HepG2 (cell line): ENCODE results near the gene ZNF443. TPM values are rescaled to one million over a fixed set of nuclear protein-coding genes. Genes with fewer than 3 reads are reported as not detected.

Experiments
- ATM ChIP-seq: fragments of 450-650 bp; IDR thresholded peaks from 2 replicates; pipeline ENCODE4 v1.7.1; 2017; ENCODE audit warnings: mild to moderate bottlenecking, borderline replicate concordance
- GLI4 ChIP-seq: sonication (generic); formaldehyde crosslinking; IDR thresholded peaks from 2 replicates; pipeline ENCODE4 v1.5.1; 2020; ENCODE audit warnings: missing genetic modification reagents, mild to moderate bottlenecking, moderate library complexity, borderline replicate concordance
- GTF2F1 ChIP-seq: fragments of 150-350 bp; IDR thresholded peaks from 2 replicates; pipeline ENCODE4 v1.6.1; 2014; ENCODE audit warnings: low read length
- PCBP2 ChIP-seq: fragments of 200-400 bp; formaldehyde crosslinking; optimal IDR thresholded peaks from 2 replicates; pipeline ENCODE3; 2018; ENCODE audit warnings: low read length, low read depth; ENCODE audit not compliant: poor library complexity, severe bottlenecking
- TBL1XR1 ChIP-seq: fragments of 150-350 bp; IDR thresholded peaks from 2 replicates; pipeline ENCODE4 v1.6.1; 2014; ENCODE audit warnings: borderline replicate concordance, low read length; ENCODE audit not compliant: partially characterized antibody
- ZNF317 ChIP-seq: sonication (generic); formaldehyde crosslinking; IDR thresholded peaks from 2 replicates; pipeline ENCODE4 v1.5.0; 2020; ENCODE audit warnings: mild to moderate bottlenecking, missing genetic modification reagents
- ZNF34 ChIP-seq: sonication (generic); formaldehyde crosslinking; IDR thresholded peaks from 2 replicates; pipeline ENCODE4 v1.4.0; 2020; ENCODE audit warnings: mild to moderate bottlenecking, missing genetic modification reagents, borderline replicate concordance
- ZNF432 ChIP-seq: sonication (generic); formaldehyde crosslinking; IDR thresholded peaks from 2 replicates; pipeline ENCODE4 v1.5.0; 2020; ENCODE audit warnings: missing genetic modification reagents, mild to moderate bottlenecking, borderline replicate concordance
- polyA plus RNA-seq, 8 experiments: library from polyadenylated mRNA; depleted of rRNA in 3 of 8; stranded (reverse) in 7 of 8; unstranded in 1 of 8; fragments of >200 nt; fragmentation: Illumina TruSeq in 4 of 8; extraction: Trizol in 4 of 8; gene quantifications; 2 replicates each; pipeline versions ENCODE4 v1.2.1 to v1.2.3, GENCODE V29; 2011 to 2016; ENCODE audit warnings: low read depth in 4 of 8, missing spikeins in 1 of 8, mixed read lengths in 1 of 8; ENCODE audit not compliant: insufficient read depth in 1 of 8
- total RNA-seq, 5 experiments: library from RNA; depleted of rRNA; stranded (reverse); fragments of >200 nt; fragmentation: Illumina TruSeq; extraction: Trizol; gene quantifications; 2 replicates each; pipeline ENCODE4 v1.2.3, GENCODE V29; 2016; ENCODE audit warnings: low read depth in 1 of 5
- TF ChIP-seq, protein P1 (sequence below), 2 experiments: sonication (generic) in 1 of 2; formaldehyde crosslinking in 1 of 2; IDR thresholded peaks; 2 replicates each; pipeline versions ENCODE4 v1.6.1 to v1.9.0; 2014 to 2022; ENCODE audit warnings: antibody characterized with exemption in 1 of 2, borderline replicate concordance in 1 of 2, inconsistent platforms in 1 of 2, low read depth in 1 of 2, missing genetic modification reagents in 1 of 2
- TF ChIP-seq, protein P2 (sequence below): sonication (generic); formaldehyde crosslinking; IDR thresholded peaks from 2 replicates; pipeline ENCODE4 v1.4.0; 2020; ENCODE audit warnings: missing genetic modification reagents
- TF ChIP-seq, protein P3 (sequence below): sonication (generic); formaldehyde crosslinking; IDR thresholded peaks from 2 replicates; pipeline ENCODE4 v1.9.0; 2021; ENCODE audit warnings: missing genetic modification reagents, mild to moderate bottlenecking, borderline replicate concordance
- TF ChIP-seq, protein P4 (sequence below): sonication (generic); formaldehyde crosslinking; IDR thresholded peaks from 2 replicates; pipeline ENCODE4 v1.4.0; 2020; ENCODE audit warnings: missing genetic modification reagents, borderline replicate concordance
- TF ChIP-seq, protein P5 (sequence below): sonication (generic); formaldehyde crosslinking; conservative IDR thresholded peaks from 2 replicates; pipeline ENCODE4 v1.8.0; 2022; ENCODE audit warnings: low read depth, missing genetic modification reagents
- TF ChIP-seq, protein P6 (sequence below): sonication (generic); formaldehyde crosslinking; IDR thresholded peaks from 2 replicates; pipeline ENCODE4 v1.8.0; 2022; ENCODE audit warnings: mild to moderate bottlenecking, missing genetic modification reagents

ZNF443 gene
- total and polyA plus RNA-seq, 2 of the 13 experiments (the other 11 are each of a cell fraction or from before 2014, with no cell fraction given) = 3.6 to 19.0 TPM

DNA sequence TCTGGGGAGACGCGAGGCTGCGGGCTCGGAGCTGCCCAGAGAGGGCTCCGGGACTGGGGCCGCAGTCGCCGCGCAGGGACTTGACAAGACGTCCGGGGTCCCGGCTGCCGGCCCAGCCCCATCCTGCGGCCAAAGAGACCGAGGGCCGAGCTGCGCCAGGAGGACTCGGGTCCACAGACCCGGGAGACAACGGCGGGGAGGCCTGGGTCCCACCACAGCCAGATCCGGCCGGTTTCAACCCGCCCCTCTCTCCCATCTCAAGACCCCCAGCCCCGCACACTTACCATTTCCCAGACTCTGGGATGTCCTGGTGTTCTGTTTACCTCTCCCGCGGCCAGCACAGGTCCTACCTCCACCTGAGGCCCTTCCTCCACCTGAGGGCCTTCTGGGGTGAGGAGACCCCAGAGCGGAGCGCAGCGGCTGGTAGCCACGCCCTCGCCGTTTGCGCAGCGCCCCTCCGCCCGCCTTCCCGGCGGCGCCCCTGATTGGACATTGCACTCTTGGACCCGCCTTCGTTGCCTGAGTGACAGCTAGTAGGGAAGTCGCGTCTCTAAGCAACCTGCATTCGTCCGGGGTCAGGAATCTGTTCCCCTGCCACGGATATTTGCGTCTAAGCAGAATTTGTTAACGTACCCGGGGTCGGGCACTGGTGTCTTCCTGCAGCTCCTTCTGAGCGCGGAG is 43.7 kb upstream of the ZNF443 start, which contains the start of gene ZNF709 (continued):
- TF ChIP-seq, protein P1, sequence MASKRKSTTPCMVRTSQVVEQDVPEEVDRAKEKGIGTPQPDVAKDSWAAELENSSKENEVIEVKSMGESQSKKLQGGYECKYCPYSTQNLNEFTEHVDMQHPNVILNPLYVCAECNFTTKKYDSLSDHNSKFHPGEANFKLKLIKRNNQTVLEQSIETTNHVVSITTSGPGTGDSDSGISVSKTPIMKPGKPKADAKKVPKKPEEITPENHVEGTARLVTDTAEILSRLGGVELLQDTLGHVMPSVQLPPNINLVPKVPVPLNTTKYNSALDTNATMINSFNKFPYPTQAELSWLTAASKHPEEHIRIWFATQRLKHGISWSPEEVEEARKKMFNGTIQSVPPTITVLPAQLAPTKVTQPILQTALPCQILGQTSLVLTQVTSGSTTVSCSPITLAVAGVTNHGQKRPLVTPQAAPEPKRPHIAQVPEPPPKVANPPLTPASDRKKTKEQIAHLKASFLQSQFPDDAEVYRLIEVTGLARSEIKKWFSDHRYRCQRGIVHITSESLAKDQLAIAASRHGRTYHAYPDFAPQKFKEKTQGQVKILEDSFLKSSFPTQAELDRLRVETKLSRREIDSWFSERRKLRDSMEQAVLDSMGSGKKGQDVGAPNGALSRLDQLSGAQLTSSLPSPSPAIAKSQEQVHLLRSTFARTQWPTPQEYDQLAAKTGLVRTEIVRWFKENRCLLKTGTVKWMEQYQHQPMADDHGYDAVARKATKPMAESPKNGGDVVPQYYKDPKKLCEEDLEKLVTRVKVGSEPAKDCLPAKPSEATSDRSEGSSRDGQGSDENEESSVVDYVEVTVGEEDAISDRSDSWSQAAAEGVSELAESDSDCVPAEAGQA (IDR thresholded peaks at IDR 0.05; ENCODE audit: low read depth) = no peak
- TF ChIP-seq, protein P1 (CRISPR knock-in tag; IDR thresholded peaks at IDR 0.05; ENCODE audit: borderline replicate concordance) = no peak
- TF ChIP-seq, protein P2, sequence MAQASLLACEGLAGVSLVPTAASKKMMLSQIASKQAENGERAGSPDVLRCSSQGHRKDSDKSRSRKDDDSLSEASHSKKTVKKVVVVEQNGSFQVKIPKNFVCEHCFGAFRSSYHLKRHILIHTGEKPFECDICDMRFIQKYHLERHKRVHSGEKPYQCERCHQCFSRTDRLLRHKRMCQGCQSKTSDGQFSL = no peak
- TF ChIP-seq ZNF34 (CRISPR knock-in tag) (peak; percentile 83; the same call in 1 of the 2 replicates), TBL1XR1 (no peak), ZNF317 (CRISPR knock-in tag) (peak; percentile 32; the same call in 1 of the 2 replicates), ATM (no peak), PCBP2 (no peak), GLI4 (no peak; the same call in 1 of the 2 replicates), GTF2F1 (no peak), ZNF432 (CRISPR knock-in tag) (no peak)
- TF ChIP-seq, protein P3, sequence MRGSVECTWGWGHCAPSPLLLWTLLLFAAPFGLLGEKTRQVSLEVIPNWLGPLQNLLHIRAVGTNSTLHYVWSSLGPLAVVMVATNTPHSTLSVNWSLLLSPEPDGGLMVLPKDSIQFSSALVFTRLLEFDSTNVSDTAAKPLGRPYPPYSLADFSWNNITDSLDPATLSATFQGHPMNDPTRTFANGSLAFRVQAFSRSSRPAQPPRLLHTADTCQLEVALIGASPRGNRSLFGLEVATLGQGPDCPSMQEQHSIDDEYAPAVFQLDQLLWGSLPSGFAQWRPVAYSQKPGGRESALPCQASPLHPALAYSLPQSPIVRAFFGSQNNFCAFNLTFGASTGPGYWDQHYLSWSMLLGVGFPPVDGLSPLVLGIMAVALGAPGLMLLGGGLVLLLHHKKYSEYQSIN (CRISPR knock-in tag) = no peak
- TF ChIP-seq, protein P4, sequence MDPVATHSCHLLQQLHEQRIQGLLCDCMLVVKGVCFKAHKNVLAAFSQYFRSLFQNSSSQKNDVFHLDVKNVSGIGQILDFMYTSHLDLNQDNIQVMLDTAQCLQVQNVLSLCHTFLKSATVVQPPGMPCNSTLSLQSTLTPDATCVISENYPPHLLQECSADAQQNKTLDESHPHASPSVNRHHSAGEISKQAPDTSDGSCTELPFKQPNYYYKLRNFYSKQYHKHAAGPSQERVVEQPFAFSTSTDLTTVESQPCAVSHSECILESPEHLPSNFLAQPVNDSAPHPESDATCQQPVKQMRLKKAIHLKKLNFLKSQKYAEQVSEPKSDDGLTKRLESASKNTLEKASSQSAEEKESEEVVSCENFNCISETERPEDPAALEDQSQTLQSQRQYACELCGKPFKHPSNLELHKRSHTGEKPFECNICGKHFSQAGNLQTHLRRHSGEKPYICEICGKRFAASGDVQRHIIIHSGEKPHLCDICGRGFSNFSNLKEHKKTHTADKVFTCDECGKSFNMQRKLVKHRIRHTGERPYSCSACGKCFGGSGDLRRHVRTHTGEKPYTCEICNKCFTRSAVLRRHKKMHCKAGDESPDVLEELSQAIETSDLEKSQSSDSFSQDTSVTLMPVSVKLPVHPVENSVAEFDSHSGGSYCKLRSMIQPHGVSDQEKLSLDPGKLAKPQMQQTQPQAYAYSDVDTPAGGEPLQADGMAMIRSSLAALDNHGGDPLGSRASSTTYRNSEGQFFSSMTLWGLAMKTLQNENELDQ = no peak
- TF ChIP-seq, protein P5, sequence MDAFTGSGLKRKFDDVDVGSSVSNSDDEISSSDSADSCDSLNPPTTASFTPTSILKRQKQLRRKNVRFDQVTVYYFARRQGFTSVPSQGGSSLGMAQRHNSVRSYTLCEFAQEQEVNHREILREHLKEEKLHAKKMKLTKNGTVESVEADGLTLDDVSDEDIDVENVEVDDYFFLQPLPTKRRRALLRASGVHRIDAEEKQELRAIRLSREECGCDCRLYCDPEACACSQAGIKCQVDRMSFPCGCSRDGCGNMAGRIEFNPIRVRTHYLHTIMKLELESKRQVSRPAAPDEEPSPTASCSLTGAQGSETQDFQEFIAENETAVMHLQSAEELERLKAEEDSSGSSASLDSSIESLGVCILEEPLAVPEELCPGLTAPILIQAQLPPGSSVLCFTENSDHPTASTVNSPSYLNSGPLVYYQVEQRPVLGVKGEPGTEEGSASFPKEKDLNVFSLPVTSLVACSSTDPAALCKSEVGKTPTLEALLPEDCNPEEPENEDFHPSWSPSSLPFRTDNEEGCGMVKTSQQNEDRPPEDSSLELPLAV = no peak
- TF ChIP-seq, protein P6, sequence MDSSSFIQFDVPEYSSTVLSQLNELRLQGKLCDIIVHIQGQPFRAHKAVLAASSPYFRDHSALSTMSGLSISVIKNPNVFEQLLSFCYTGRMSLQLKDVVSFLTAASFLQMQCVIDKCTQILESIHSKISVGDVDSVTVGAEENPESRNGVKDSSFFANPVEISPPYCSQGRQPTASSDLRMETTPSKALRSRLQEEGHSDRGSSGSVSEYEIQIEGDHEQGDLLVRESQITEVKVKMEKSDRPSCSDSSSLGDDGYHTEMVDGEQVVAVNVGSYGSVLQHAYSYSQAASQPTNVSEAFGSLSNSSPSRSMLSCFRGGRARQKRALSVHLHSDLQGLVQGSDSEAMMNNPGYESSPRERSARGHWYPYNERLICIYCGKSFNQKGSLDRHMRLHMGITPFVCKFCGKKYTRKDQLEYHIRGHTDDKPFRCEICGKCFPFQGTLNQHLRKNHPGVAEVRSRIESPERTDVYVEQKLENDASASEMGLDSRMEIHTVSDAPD (CRISPR knock-in tag) = no peak
